Measurements from ENCODE around the gene NTRK3.

DNA sequence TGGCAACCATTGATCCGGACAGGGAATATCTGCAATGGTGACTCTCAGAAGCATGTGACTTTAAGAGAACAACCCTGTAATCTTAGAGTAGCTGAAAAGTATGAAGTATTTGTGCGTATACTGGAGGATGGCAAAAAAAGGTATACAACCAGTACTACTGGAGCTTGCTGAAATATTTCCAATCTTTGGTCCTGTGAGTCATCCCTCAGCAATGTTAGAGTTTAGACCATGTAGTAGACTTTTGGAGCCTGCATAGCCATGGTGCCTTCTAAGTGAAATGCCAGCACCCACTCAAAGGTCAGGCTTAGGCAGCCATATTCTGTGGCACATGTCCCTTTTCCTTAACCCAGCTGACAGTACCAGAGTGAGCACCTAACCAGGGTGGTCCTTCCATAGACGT, 429.4 kb downstream of the NTRK3 start:
- no peak for TF ChIP-seq ARNTL (CRISPR knock-in tag; IDR thresholded peaks at IDR 0.05)
- no peak for TF ChIP-seq ZNF138 (CRISPR knock-in tag; IDR thresholded peaks at IDR 0.05; ENCODE audit: low read depth)
- TF ChIP-seq, protein P1, sequence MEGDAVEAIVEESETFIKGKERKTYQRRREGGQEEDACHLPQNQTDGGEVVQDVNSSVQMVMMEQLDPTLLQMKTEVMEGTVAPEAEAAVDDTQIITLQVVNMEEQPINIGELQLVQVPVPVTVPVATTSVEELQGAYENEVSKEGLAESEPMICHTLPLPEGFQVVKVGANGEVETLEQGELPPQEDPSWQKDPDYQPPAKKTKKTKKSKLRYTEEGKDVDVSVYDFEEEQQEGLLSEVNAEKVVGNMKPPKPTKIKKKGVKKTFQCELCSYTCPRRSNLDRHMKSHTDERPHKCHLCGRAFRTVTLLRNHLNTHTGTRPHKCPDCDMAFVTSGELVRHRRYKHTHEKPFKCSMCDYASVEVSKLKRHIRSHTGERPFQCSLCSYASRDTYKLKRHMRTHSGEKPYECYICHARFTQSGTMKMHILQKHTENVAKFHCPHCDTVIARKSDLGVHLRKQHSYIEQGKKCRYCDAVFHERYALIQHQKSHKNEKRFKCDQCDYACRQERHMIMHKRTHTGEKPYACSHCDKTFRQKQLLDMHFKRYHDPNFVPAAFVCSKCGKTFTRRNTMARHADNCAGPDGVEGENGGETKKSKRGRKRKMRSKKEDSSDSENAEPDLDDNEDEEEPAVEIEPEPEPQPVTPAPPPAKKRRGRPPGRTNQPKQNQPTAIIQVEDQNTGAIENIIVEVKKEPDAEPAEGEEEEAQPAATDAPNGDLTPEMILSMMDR (CRISPR knock-in tag; IDR thresholded peaks at IDR 0.05) = no peak
- TF ChIP-seq, protein P2, sequence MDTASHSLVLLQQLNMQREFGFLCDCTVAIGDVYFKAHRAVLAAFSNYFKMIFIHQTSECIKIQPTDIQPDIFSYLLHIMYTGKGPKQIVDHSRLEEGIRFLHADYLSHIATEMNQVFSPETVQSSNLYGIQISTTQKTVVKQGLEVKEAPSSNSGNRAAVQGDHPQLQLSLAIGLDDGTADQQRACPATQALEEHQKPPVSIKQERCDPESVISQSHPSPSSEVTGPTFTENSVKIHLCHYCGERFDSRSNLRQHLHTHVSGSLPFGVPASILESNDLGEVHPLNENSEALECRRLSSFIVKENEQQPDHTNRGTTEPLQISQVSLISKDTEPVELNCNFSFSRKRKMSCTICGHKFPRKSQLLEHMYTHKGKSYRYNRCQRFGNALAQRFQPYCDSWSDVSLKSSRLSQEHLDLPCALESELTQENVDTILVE (CRISPR knock-in tag; IDR thresholded peaks at IDR 0.05) = no peak
